GM19025 (cell line): ENCODE data around the gene NGDN.
"Not testable (repeated sequence)": the region's sequence is repeated elsewhere in the genome, so short reads cannot be mapped to it uniquely, and the experiment has no call there.

ENCODE experiments used
- ATAC-seq: cut with Tn5 transposase; IDR thresholded peaks from one replicate; pipeline ENCODE4 v1.9.1; 2021; ENCODE audit warnings: mild to moderate bottlenecking, low read depth, moderate library complexity; ENCODE audit not compliant: unreplicated experiment

NGDN gene, protein sequence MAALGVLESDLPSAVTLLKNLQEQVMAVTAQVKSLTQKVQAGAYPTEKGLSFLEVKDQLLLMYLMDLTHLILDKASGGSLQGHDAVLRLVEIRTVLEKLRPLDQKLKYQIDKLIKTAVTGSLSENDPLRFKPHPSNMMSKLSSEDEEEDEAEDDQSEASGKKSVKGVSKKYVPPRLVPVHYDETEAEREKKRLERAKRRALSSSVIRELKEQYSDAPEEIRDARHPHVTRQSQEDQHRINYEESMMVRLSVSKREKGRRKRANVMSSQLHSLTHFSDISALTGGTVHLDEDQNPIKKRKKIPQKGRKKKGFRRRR

DNA sequence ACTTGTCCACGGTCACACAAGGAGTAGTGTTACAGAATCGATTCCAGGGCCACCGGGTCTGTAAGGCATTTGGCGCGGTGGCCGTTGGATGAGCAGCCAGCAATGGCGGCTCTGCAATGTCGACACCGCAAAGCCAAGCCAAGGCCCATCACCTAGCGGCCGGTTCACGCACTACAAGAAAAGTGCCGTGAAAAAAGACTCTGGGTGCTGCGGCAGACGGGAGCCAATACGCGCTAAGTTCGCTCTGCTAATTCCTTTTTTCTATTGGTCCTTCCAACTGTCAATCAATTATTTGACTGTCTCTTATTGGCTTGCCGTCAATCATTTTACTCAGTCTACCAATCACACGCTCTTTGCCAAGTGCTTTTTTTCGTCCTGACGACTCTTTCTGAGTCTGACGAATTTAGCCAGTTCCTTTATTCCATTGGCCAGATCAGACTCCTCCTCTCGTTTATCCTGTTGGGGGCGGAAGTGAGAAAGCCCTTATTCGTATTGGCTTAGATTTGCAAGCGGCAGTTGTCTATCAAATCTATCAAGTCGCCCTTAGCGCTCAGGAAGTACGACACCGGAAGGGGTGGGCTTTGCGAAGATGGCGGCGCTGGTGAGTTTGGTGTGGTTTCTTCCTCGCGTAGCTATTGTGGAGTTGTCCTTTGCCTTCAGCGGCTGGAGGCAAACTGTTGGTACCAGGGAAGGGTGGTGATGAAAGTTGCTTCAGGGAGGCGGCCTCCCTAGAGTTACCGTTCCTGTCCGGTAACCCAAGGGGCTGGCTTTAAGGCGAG lies at the start of gene NGDN:
TSS of gene NGDN (plus strand) at position 577 of the 779 bp plus-strand sequence. CDS start at position 590, 13 bp downstream.
- ATAC-seq = peak; percentile 97

- no peak for ATAC-seq
These were observed 47.9 kb upstream of the NGDN start for GRCh38 chr14:23421594-23421993.

DNA sequence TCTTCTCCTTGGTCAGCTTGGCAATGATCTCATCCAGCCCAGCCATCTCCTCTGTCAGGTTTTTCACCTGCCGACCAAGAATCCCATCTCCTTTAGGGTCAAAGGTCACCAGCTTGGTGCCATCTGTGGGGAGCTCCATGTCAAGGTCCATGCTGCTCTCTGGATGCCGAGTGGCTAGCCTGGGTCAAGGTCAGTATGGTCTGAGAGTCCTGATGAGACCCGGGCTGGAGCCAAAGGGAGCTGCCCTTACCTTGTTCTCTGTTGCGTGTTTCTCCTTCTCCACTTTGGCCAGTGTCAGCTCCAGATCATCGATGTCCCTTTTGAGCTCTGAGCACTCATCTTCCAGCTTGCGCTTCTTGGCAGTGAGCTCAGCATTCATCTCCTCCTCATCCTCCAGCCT lies 45.8 kb upstream of the NGDN start:
- no peak for ATAC-seq

- ATAC-seq = no peak
These were observed 44.3 kb upstream of the NGDN start for GRCh38 chr14:23425169-23425568.

- not testable (repeated sequence) for ATAC-seq
These were observed 43.7 kb upstream of the NGDN start for GRCh38 chr14:23425798-23426197.

GRCh38 chr14:23428686-23429495 lies 40.6 kb upstream of the NGDN start:
- no peak for ATAC-seq

- ATAC-seq = no peak
These were observed 39.3 kb upstream of the NGDN start for GRCh38 chr14:23430016-23430722.

DNA sequence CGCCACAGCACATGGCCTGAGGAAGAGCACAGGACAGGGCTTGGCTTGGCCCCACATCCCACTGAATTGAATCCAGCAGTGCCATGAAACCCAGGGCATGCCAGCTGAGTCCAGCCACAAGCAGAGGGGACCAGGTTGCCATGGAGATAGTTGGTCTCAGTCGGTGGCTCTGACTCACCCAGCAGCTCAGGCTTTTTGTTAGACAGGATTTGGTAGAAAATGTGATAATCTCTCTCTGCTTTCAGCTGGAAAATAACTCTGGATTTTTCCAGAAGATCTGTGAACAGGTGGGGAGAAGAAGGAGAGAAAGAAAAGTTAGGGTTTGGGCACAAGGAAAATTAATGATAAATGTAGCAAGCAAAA lies 38.8 kb upstream of the NGDN start:
- no peak for ATAC-seq

GRCh38 chr14:23431486-23431885 lies 38.0 kb upstream of the NGDN start:
- no peak for ATAC-seq

GRCh38 chr14:23432102-23432925 lies 37.2 kb upstream of the NGDN start:
- ATAC-seq = no peak

GRCh38 chr14:23432946-23433345 lies 36.6 kb upstream of the NGDN start:
- no peak for ATAC-seq

- ATAC-seq = no peak
These were observed 36.0 kb upstream of the NGDN start for GRCh38 chr14:23433457-23433856.

DNA sequence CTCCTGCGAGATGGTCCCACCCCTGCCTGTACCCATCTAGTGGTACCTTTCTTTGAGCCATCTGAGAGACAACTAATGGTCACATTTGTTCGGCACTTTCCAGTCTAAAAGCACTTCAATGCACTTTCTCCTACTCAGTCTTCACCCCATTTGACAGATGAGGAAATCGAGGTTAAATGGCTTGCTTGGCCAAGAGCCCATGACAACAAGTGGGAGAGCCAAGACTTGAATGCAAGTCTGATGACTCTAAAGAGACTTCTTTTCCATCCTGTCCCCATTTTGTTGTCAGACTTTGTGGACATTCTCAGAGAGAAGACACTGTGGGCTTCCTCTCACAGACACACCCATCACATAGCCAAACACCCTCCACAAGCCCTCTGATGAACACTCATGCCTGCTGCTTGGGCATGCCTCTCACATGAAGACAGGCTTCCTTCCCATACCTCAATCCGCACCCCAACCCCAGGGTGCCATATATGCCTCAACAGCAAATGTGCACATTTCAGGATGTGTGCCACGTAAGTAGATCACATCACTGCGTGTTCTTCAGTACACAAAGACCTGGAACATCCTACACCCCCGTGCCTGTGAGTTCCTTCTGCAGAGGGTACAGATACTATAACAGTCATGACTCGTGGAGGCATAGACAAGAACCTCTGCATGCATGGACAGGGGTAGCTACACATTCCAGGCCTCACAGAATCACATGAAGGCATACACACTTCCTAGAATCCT lies 34.8 kb upstream of the NGDN start:
- no peak for ATAC-seq

DNA sequence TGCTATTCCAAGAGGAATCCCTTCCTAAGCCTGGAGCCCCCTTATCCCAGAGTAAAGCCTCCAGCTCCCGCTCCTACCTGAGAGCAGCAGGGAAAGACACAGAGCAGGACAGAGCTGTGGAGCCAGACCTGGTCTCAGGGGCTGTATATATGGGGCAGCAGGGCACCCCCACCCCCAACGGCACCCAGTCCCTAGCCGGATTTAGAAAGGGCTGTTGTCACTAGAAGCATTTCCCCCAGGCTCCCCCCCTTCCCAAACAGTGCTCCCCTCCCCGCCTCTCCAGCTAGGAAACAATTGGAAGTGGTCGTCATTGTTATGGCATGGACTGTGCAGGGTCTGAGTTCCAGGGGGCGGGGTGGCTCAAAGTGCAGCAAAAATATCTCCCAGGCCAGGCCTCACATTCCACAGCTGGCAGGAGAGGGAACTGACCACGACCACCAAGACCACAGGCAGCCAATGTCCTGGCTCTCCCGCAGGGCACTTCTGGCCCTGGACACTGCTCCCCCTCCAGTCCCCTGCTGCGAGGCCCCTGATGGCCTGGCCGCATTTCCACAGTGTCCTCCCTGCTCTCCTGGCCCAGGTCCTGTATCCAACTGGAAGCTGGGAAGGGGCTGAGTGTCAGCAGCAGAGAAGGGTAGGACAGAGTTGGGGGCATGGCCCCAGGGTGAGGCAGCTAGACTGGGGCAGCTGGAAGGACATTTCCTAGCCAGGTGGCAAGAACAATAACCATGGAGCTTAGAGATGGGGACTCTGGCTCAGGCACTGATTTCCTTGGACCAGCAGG lies 33.8 kb upstream of the NGDN start, which contains the start of gene MYH7:
TSS of gene MYH7 (minus strand) at position 118 of the 784 bp plus-strand sequence. CDS start 1,928 bp downstream, outside the sequence.
- ATAC-seq = no peak

DNA sequence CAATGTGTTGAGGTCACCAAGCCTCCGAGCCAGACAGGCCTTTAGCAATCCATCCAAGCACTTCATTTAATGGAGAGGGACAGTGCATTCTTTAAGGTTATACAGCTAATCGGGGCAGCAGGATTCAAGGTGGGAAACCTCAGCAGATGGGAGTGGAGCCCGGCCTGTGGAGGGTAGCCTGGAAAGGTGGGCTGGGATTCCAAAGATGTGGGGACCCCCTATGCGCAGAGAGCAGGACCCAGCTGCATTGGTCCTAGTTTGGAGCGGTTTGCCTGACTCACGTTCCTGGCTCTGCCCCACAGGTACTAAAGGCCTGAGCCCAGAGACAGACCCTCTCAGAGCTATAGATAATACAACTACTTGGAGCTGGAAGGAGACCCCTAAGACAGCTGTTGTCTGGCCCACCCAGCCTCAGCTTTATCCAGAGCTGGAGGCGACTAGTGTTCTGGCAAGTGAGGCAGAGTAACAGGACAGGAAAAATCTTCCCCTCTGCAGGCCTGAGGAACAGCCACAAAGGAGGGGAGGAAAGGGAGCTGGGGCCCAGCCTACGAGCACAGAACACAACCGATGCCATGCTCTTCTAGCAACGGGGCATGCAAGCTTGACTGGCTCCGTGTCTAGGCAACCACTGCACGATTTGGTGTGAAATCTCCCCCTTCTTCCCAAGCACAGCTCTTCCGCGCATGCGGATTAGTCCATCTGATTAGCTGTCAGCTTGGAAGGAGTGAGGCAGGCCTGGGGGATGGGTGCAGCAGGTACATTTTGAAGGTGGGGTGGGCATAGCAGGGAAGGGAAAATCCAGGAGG lies 33.0 kb upstream of the NGDN start:
- ATAC-seq = no peak

DNA sequence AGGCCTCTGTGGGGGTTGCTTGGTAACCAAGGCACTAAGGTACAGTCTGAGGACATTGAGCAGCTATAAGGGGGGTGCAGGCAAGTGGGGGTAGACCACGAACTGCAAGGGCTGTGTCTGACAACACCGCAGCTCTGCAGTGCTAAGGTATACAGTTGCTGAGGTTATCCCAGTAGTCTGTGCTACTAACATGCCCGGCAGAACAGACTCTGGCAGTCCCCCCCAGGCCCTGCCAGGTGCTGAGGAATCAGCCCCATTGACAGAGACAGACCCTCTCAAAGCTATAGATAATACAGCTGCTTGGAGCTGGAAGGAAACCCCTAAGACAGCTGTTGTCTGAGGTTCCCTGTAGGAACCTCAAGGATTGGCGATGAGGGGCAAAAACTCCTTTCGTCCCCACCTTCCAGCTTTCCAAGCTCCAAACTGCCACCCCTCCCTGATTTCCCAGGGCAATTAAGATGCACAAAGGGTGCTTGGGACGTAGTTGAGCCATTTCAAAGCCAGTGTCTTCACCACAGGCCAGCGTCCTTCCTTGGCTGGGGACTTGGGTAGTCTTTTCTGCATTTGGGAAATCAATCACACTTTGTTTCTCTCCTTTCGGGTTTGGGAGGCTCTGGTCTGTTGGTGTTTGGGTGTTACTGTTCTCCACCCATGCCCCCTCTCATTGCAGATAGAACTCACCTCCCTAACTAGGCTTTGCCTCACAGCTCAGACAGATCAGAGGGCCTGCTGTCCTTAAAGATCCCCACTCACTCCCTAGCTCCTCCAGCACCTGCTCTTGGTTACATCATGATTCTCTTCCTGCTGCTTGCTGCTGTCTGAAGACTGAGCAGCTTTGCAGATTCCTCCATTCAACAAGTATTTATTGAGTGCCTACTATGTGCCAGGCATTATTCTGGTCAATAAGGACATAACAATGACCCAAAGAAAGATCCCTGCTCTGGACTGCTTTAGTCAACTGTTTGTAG lies 32.1 kb upstream of the NGDN start:
- ATAC-seq = no peak
